ENCODE measurements around the gene HSD3B1.
"Not testable (repeated sequence)": the region's sequence is repeated elsewhere in the genome, so short reads cannot be mapped to it uniquely, and the experiment has no call there.

Gene HSD3B1

GRCh38 chr1:119517667-119518066, 10.7 kb downstream of the HSD3B1 start:
- not testable (repeated sequence) for H3K27ac Mint-ChIP-seq; H3K9me3 Mint-ChIP-seq; H3K4me3 Mint-ChIP-seq; H3K27me3 Mint-ChIP-seq (ENCODE audit: low read depth); DNase-seq (ENCODE audit: low spot score); H3K4me1 Mint-ChIP-seq (ENCODE audit: low read depth); H3K36me3 Mint-ChIP-seq (ENCODE audit: low read depth)

- no peak overlapping the region for H3K4me3 Mint-ChIP-seq
- H3K36me3 Mint-ChIP-seq (ENCODE audit: low read depth) = no peaks in the 10 kb centered on the region
- no peak for DNase-seq (ENCODE audit: low spot score)
- peaks cover 3% of the 10 kb centered on the region for H3K27me3 Mint-ChIP-seq (ENCODE audit: low read depth)
- no peaks in the 10 kb centered on the region for H3K9me3 Mint-ChIP-seq
- H3K4me1 Mint-ChIP-seq (ENCODE audit: low read depth) = no peaks in the 10 kb centered on the region
- no peak overlapping the region for H3K27ac Mint-ChIP-seq
Observed at GRCh38 chr1:119531606-119532323, 24.8 kb downstream of the HSD3B1 start.

- Mint-ChIP-seq H3K4me1 (ENCODE audit: low read depth) (no peaks in the 10 kb centered on the region), H3K27me3 (ENCODE audit: low read depth) (peaks cover 3% of the 10 kb centered on the region), H3K9me3 (no peaks in the 10 kb centered on the region), H3K36me3 (ENCODE audit: low read depth) (no peaks in the 10 kb centered on the region), H3K27ac (no peak overlapping the region), H3K4me3 (no peak overlapping the region)
- DNase-seq (ENCODE audit: low spot score) = no peak
Observed at GRCh38 chr1:119532324-119532910, 25.4 kb downstream of the HSD3B1 start.

GRCh38 chr1:119535381-119535780, 28.4 kb downstream of the HSD3B1 start:
- H3K4me3 Mint-ChIP-seq = no peak overlapping the region
- peaks cover 5% of the 10 kb centered on the region for H3K27me3 Mint-ChIP-seq (ENCODE audit: low read depth)
- DNase-seq (ENCODE audit: low spot score) = no peak
- no peaks in the 10 kb centered on the region for H3K9me3 Mint-ChIP-seq
- no peaks in the 10 kb centered on the region for H3K36me3 Mint-ChIP-seq (ENCODE audit: low read depth)
- no peak overlapping the region for H3K27ac Mint-ChIP-seq
- no peaks in the 10 kb centered on the region for H3K4me1 Mint-ChIP-seq (ENCODE audit: low read depth)

GRCh38 chr1:119537966-119538365, 31.0 kb downstream of the HSD3B1 start:
- Mint-ChIP-seq H3K27ac (no peak overlapping the region), H3K4me1 (ENCODE audit: low read depth) (no peaks in the 10 kb centered on the region), H3K27me3 (ENCODE audit: low read depth) (peaks cover 11% of the 10 kb centered on the region), H3K36me3 (ENCODE audit: low read depth) (no peaks in the 10 kb centered on the region), H3K4me3 (no peak overlapping the region), H3K9me3 (no peaks in the 10 kb centered on the region)
- DNase-seq (ENCODE audit: low spot score) = no peak

- H3K4me3 Mint-ChIP-seq = no peak overlapping the region
Observed at GRCh38 chr1:119539636-119540035, 32.6 kb downstream of the HSD3B1 start.

GRCh38 chr1:119541389-119541788, 34.4 kb downstream of the HSD3B1 start:
- H3K27me3 Mint-ChIP-seq (ENCODE audit: low read depth) = peaks cover 17% of the 10 kb centered on the region
- no peaks in the 10 kb centered on the region for H3K4me1 Mint-ChIP-seq (ENCODE audit: low read depth)
- no peaks in the 10 kb centered on the region for H3K36me3 Mint-ChIP-seq (ENCODE audit: low read depth)

More at GRCh38 chr1:119539636-119540035, 32.6 kb downstream of the HSD3B1 start:
- no peaks in the 10 kb centered on the region for H3K36me3 Mint-ChIP-seq (ENCODE audit: low read depth)
- H3K27me3 Mint-ChIP-seq (ENCODE audit: low read depth) = peaks cover 17% of the 10 kb centered on the region
- DNase-seq (ENCODE audit: low spot score) = no peak
- H3K4me1 Mint-ChIP-seq (ENCODE audit: low read depth) = no peaks in the 10 kb centered on the region
- no peaks in the 10 kb centered on the region for H3K9me3 Mint-ChIP-seq
- no peak overlapping the region for H3K27ac Mint-ChIP-seq

GRCh38 chr1:119542492-119542946, 35.5 kb downstream of the HSD3B1 start:
- H3K4me1 Mint-ChIP-seq (ENCODE audit: low read depth) = no peaks in the 10 kb centered on the region
- no peak overlapping the region for H3K27ac Mint-ChIP-seq
- H3K9me3 Mint-ChIP-seq = no peaks in the 10 kb centered on the region
- no peak overlapping the region for H3K4me3 Mint-ChIP-seq
- H3K36me3 Mint-ChIP-seq (ENCODE audit: low read depth) = no peaks in the 10 kb centered on the region
- peaks cover 17% of the 10 kb centered on the region for H3K27me3 Mint-ChIP-seq (ENCODE audit: low read depth)
- no peak for DNase-seq (ENCODE audit: low spot score)

More at GRCh38 chr1:119541389-119541788, 34.4 kb downstream of the HSD3B1 start:
- DNase-seq (ENCODE audit: low spot score) = no peak
- Mint-ChIP-seq H3K9me3 (no peaks in the 10 kb centered on the region), H3K4me3 (no peak overlapping the region), H3K27ac (no peak overlapping the region)

- DNase-seq (ENCODE audit: low spot score) = no peak
- H3K27me3 Mint-ChIP-seq (ENCODE audit: low read depth) = peaks cover 15% of the 10 kb centered on the region
- H3K36me3 Mint-ChIP-seq (ENCODE audit: low read depth) = no peaks in the 10 kb centered on the region
- no peaks in the 10 kb centered on the region for H3K9me3 Mint-ChIP-seq
- no peak overlapping the region for H3K27ac Mint-ChIP-seq
- H3K4me3 Mint-ChIP-seq = no peak overlapping the region
- no peaks in the 10 kb centered on the region for H3K4me1 Mint-ChIP-seq (ENCODE audit: low read depth)
Observed at GRCh38 chr1:119544165-119544762, 37.3 kb downstream of the HSD3B1 start.

- DNase-seq (ENCODE audit: low spot score) = no peak
- Mint-ChIP-seq H3K4me3 (no peak overlapping the region), H3K27ac (no peak overlapping the region), H3K36me3 (ENCODE audit: low read depth) (no peaks in the 10 kb centered on the region), H3K9me3 (no peaks in the 10 kb centered on the region), H3K4me1 (ENCODE audit: low read depth) (no peaks in the 10 kb centered on the region), H3K27me3 (ENCODE audit: low read depth) (peaks cover 13% of the 10 kb centered on the region)
Observed at GRCh38 chr1:119546641-119547040, 39.6 kb downstream of the HSD3B1 start.

GRCh38 chr1:119547306-119547705, 40.3 kb downstream of the HSD3B1 start:
- Mint-ChIP-seq H3K9me3 (no peaks in the 10 kb centered on the region), H3K27ac (no peak overlapping the region), H3K4me3 (no peak overlapping the region), H3K36me3 (ENCODE audit: low read depth) (no peaks in the 10 kb centered on the region), H3K27me3 (ENCODE audit: low read depth) (peaks cover 10% of the 10 kb centered on the region), H3K4me1 (ENCODE audit: low read depth) (no peaks in the 10 kb centered on the region)
- DNase-seq (ENCODE audit: low spot score) = no peak

- no peak overlapping the region for H3K27ac Mint-ChIP-seq
- no peaks in the 10 kb centered on the region for H3K4me1 Mint-ChIP-seq (ENCODE audit: low read depth)
Observed at GRCh38 chr1:119547805-119548204, 40.8 kb downstream of the HSD3B1 start.

GRCh38 chr1:119549719-119550132, 42.7 kb downstream of the HSD3B1 start:
- Mint-ChIP-seq H3K36me3 (ENCODE audit: low read depth) (no peaks in the 10 kb centered on the region), H3K27ac (no peak overlapping the region)

More at GRCh38 chr1:119547805-119548204, 40.8 kb downstream of the HSD3B1 start:
- H3K36me3 Mint-ChIP-seq (ENCODE audit: low read depth) = no peaks in the 10 kb centered on the region
- DNase-seq (ENCODE audit: low spot score) = no peak
- no peak overlapping the region for H3K4me3 Mint-ChIP-seq
- peaks cover 6% of the 10 kb centered on the region for H3K27me3 Mint-ChIP-seq (ENCODE audit: low read depth)
- H3K9me3 Mint-ChIP-seq = no peaks in the 10 kb centered on the region

GRCh38 chr1:119550381-119550780, 43.4 kb downstream of the HSD3B1 start:
- no peaks in the 10 kb centered on the region for H3K9me3 Mint-ChIP-seq
- no peaks in the 10 kb centered on the region for H3K36me3 Mint-ChIP-seq (ENCODE audit: low read depth)
- H3K4me1 Mint-ChIP-seq (ENCODE audit: low read depth) = no peaks in the 10 kb centered on the region
- H3K27me3 Mint-ChIP-seq (ENCODE audit: low read depth) = no peaks in the 10 kb centered on the region
- no peak for DNase-seq (ENCODE audit: low spot score)
- no peak overlapping the region for H3K27ac Mint-ChIP-seq
- no peak overlapping the region for H3K4me3 Mint-ChIP-seq

More at GRCh38 chr1:119549719-119550132, 42.7 kb downstream of the HSD3B1 start:
- Mint-ChIP-seq H3K4me1 (ENCODE audit: low read depth) (no peaks in the 10 kb centered on the region), H3K27me3 (ENCODE audit: low read depth) (no peaks in the 10 kb centered on the region), H3K9me3 (no peaks in the 10 kb centered on the region), H3K4me3 (no peak overlapping the region)
- no peak for DNase-seq (ENCODE audit: low spot score)

Measured in T-helper 2 cell treated with Interferon-gamma antibody and Interleukin-4, amounts not matched to agents 5 μg/mL and 100 μg/mL, for 36 hours (primary cell).